RWPE1 (cell line): ENCODE data around the gene TP53AIP1.

Experiments used
- CTCF ChIA-PET: fragments of 350-600 bp; sonication (Branson Sonifier 250); formaldehyde crosslinking; extraction: SDS; loops from one replicate; lab custom pipeline; 2021; lab: Yijun Ruan, JAX
- POLR2A ChIA-PET: fragments of 400-600 bp; formaldehyde crosslinking; extraction: SDS; loops from one replicate; lab custom pipeline; 2020; ENCODE audit warnings: antibody characterized with exemption; ENCODE audit not compliant: low non-redundant PET; lab: Yijun Ruan, JAX
- DNase-seq: peaks from one replicate; pipeline ENCODE4 v3.0.0; 2012; ENCODE audit warnings: low spot score
- H3K27ac ChIP-seq: fragments of 450-650 bp; 2 replicates; pipeline ENCODE4 v1.5.1; 2017
- CTCF ChIP-seq: fragments of 450-650 bp; conservative IDR thresholded peaks from 2 replicates; pipeline ENCODE4 v1.5.1; 2017; ENCODE audit warnings: low read depth, mild to moderate bottlenecking

Gene TP53AIP1

GRCh38 chr11:128888034-128888985, 54.4 kb downstream of the TP53AIP1 start:
- peak; percentile 45 for DNase-seq
- CTCF ChIA-PET, result interaction anchor here (0.6 to 6.1 kb wide), 4 partner anchors 15 to 69 kb away, joined by 3 to 103 read pairs (median 4); no protein-coding TSS in a partner anchor
- 0 out of 2 replicates have a peak, but pooled peaks have one; percentile 26 for TF ChIP-seq CTCF
- POLR2A ChIA-PET, result interaction anchor here (0.7 kb wide), 1 partner anchor 136 kb away, joined by 6 read pairs; no protein-coding TSS in a partner anchor
- peak overlapping the region; percentile 27; the same call in 1 of the 2 replicates for H3K27ac ChIP-seq

- CTCF ChIA-PET, result interaction anchor here (0.6 to 6.1 kb wide), 10 partner anchors 19 to 1135 kb away, joined by 3 to 103 read pairs (median 4); no protein-coding TSS in a partner anchor
- POLR2A ChIA-PET, result no interaction called here
- no peak overlapping the region for H3K27ac ChIP-seq
- DNase-seq, result peak; percentile 18
- peak; percentile 20; the same call in 1 of the 2 replicates for TF ChIP-seq CTCF
Observed at GRCh38 chr11:128886406-128887124, 56.1 kb downstream of the TP53AIP1 start.
